Muscle layer of colon (tissue), 2 donors: Measurements from ENCODE around the gene SPATA3.
"Not testable (repeated sequence)": the region's sequence is repeated elsewhere in the genome, so short reads cannot be mapped to it uniquely, and the experiment has no call there.

Source experiments
- H3K27ac ChIP-seq: one replicate; pipeline ENCODE4 v1.7.0; 2013; ENCODE audit warnings: low read depth, mild to moderate bottlenecking, low read length, moderate library complexity
- H3K27me3 ChIP-seq, 2 donors: one replicate each; pipeline ENCODE4 v1.7.0; 2013; ENCODE audit warnings: low read length in 2 of 2, mild to moderate bottlenecking in 2 of 2; ENCODE audit not compliant: insufficient read depth in 2 of 2, control insufficient read depth in 1 of 2
- H3K36me3 ChIP-seq: one replicate; pipeline ENCODE4 v1.7.0; 2013; ENCODE audit warnings: mild to moderate bottlenecking, low read length; ENCODE audit not compliant: insufficient read depth
- H3K4me1 ChIP-seq: one replicate; pipeline ENCODE4 v1.7.0; 2013; ENCODE audit warnings: mild to moderate bottlenecking, low read length; ENCODE audit not compliant: insufficient read depth
- H3K4me3 ChIP-seq, 2 donors: one replicate each; pipeline ENCODE4 v1.7.0; 2013; ENCODE audit warnings: low read length in 2 of 2, low read depth in 1 of 2, mild to moderate bottlenecking in 1 of 2, moderate library complexity in 1 of 2
- H3K9ac ChIP-seq: one replicate; pipeline ENCODE4 v1.7.0; 2013; ENCODE audit warnings: low read length
- H3K9me3 ChIP-seq: one replicate; pipeline ENCODE4 v1.7.0; 2013; ENCODE audit warnings: mild to moderate bottlenecking, low read length
- donor health status: abdominal sarcoma.
- donor health status: Adenocarcinoma of cecum.

The SPATA3 gene

DNA sequence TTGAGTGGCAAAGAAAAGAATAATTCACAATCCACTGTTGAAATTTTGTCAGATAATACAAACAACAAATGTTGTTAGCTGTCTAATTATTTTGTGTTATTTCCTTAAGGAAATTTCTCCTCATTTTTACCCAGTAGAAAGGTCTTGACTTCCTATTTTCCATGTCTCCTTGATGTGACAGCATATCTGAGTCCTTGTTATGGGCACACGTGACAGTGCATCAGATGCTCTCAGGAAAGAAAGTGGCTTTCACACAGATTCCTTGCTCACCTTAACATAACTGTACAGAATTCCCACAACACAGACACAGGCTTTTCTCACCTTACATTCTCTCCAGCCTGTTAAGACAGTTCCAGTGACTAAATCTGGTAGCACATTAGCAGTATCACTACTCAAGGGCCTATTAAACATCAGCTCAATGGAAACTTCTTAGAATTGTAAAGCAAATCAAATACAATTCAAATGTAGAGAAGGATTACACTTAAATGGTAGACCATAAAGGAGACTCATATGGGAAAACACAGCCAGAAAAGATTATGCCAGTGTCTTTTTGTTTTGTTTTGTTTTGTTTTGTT, 40.7 kb upstream of the SPATA3 start:
- Histone ChIP-seq H3K9ac (no peak overlapping the region), H3K36me3 (no peaks in the 10 kb centered on the region), H3K9me3 (no peaks in the 10 kb centered on the region), H3K4me3 (no peak overlapping the region), H3K27ac (no peak overlapping the region), H3K4me1 (no peaks in the 10 kb centered on the region), H3K27me3 (peaks cover 11 to 21% of the 10 kb centered on the region in 2 donors)

DNA sequence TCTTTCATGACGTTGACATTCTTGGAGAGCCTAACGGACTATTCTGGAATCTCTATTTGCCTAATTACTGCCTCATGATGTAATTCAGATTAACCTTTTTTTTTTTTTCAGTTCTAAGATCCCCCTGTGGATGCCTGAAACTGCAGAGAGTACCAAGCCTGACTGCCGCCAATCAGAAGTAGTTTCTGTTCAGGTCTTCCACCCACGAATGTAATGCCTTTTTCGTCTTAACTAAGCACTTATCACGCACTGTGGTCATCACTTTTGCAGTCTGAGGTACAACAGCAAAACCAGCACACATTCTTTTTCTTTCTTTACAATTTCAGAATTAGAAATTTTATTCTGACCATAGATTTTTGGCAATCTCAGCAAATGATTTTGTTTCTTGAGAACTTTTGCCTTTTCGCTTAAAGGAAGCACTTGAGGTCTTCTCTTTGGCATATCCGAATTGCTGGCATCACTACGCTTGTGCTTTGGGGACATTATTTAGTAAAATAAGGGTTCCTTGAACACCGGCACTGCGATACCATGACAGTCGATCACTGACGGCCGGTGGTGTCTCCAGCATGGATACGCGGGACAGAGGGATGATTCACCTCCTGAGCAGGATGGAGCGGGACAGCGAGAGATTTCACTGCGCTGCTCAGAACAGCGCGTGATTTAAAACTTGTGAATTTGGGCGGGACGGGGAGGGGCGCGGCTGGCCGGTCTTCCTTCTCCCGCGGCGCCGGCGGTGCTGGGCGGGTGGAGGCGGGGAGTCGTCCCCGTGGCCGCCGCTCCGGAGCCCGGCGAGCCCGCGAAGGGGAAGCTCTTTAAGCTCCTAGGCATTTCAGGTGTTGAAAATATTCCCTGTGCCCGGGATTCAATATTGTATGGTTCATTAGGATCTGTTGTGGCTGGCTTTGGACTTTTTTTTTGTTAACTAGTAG, 38.8 kb upstream of the SPATA3 start:
- Histone ChIP-seq H3K4me1 (no peaks in the 10 kb centered on the region), H3K4me3 (peak overlapping the region in 1 of 2 donors; percentile 50), H3K27ac (no peak overlapping the region), H3K36me3 (no peaks in the 10 kb centered on the region), H3K27me3 (peaks cover 11 to 21% of the 10 kb centered on the region in 2 donors), H3K9ac (no peak overlapping the region), H3K9me3 (no peaks in the 10 kb centered on the region)

DNA sequence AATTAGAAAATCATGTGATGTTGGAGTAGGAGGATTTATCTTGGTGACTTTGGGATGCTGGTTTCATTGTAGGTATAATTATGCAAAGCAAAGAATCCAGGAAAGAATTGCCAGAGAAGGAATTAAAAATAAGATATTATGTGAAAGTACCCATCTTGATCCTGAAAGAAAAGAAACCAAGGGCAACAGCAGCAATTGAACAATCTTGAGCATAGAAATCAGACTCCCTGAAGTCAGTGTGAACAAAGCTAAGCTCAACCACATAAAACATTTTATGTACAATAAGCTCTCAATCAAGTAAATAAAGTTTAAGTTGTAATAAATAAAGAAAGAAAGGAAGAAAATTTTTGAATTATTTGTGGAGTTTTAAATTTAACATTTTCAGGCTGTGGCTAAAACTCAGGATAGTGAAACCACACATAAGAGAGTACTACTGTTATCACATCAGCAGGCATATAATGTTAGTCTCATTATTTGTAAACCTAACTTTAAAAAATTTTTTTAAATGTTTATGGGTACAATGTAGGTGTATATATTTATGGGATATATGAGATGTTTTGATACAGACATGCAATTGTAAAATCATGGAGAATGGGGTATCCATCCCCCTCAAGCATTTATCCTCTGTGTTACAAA, 38.0 kb upstream of the SPATA3 start:
- peaks cover 11 to 21% of the 10 kb centered on the region in 2 donors for H3K27me3 ChIP-seq
- peak overlapping the region in 1 of 2 donors; percentile 50 for H3K4me3 ChIP-seq
- no peaks in the 10 kb centered on the region for H3K4me1 ChIP-seq
- no peaks in the 10 kb centered on the region for H3K36me3 ChIP-seq
- H3K27ac ChIP-seq = no peak overlapping the region
- H3K9me3 ChIP-seq = no peaks in the 10 kb centered on the region
- H3K9ac ChIP-seq = no peak overlapping the region

DNA sequence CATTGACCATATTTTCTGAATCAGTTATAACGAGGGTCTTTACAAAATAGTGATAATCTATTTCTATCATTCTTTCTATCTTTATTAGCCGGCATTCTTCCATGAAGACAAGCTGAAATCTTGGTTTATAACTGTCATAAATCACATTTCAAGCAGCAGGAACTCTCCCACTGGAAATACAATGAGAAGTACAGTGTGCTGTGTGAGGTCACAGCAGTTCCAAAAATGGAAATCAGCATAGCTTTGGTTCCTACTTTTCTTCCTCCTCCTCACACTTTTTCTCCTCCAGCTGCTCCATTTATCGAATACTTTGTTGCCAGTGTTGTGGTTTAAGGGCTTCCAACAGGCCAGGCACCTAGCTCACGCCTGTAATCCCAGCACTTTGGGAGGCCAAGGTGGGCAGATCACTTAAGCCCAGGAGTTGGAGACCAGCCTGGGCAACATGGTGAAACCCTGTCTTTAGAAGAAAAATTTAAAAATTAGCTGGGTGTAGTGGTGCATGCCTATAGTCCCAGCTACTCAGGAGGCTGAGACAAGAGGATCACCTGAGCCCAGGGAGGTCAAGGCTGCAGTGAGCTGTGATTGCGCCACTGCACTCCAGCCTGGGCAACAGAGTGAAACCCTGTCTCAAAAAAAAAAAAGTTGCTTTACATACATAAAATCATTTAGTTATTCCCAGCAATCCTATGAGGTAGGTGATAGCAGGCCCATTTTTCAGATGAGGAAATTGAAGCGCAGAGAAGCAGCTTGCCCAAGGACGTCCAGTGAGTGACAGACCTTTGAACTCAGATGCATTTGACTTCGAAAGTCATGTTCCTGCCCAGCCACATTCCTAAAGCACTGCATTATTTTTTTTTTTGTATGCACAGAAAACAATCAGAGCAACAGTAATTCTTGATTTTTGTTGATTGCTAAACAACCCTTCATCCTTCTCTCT, 36.8 kb upstream of the SPATA3 start:
- Histone ChIP-seq H3K27ac (no peak overlapping the region), H3K9me3 (no peaks in the 10 kb centered on the region), H3K36me3 (no peaks in the 10 kb centered on the region), H3K27me3 (peaks cover 11 to 21% of the 10 kb centered on the region in 2 donors), H3K9ac (no peak overlapping the region), H3K4me3 (no peak overlapping the region), H3K4me1 (no peaks in the 10 kb centered on the region)

DNA sequence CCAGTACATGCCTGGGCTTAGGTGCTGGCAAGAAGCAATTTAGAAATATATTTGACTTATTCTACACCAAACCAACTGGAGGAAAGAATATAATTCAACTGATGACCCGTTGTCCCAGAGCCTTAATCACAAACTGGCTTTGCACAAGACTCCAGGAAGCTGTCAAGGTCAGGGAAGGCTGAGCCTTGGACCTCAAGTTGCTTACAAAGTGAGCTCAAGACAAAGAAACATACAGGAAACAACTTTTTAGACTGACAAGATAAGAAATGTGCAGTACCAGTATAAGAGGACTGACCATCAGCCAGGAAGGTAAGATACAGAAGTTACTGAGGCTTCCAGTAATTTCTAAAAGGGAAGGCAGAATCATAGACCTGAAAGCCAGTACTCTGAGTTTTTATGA, 35.9 kb upstream of the SPATA3 start:
- H3K4me3 ChIP-seq = no peak overlapping the region
- H3K4me1 ChIP-seq = no peaks in the 10 kb centered on the region
- no peaks in the 10 kb centered on the region for H3K36me3 ChIP-seq
- no peak overlapping the region for H3K27ac ChIP-seq
- H3K9me3 ChIP-seq = no peaks in the 10 kb centered on the region
- H3K9ac ChIP-seq = no peak overlapping the region
- H3K27me3 ChIP-seq = peaks cover 11 to 26% of the 10 kb centered on the region in 2 donors

DNA sequence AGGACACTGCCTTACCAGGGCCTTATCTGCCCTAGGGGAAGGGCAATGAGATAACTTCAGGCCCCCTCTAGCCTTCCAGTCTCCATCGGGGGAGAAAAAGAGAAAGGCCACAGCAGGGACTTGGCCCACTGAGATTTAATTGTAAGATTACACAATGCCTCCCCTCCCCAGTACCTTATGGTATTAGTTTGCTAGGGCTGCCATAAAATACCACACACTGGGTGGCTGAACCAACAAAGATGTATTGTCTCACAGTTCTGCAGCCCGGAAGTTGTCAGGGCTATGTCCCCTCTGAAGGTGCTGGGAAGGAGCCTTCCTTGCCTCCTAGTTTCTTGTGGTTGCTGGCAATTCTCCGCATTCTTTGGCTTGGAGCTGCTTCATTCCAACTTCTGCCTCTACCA, 34.8 kb upstream of the SPATA3 start:
- no peaks in the 10 kb centered on the region for H3K9me3 ChIP-seq
- no peak overlapping the region for H3K9ac ChIP-seq
- H3K4me1 ChIP-seq = no peaks in the 10 kb centered on the region
- peaks cover 11 to 26% of the 10 kb centered on the region in 2 donors for H3K27me3 ChIP-seq
- no peak overlapping the region for H3K4me3 ChIP-seq
- no peaks in the 10 kb centered on the region for H3K36me3 ChIP-seq
- no peak overlapping the region for H3K27ac ChIP-seq

DNA sequence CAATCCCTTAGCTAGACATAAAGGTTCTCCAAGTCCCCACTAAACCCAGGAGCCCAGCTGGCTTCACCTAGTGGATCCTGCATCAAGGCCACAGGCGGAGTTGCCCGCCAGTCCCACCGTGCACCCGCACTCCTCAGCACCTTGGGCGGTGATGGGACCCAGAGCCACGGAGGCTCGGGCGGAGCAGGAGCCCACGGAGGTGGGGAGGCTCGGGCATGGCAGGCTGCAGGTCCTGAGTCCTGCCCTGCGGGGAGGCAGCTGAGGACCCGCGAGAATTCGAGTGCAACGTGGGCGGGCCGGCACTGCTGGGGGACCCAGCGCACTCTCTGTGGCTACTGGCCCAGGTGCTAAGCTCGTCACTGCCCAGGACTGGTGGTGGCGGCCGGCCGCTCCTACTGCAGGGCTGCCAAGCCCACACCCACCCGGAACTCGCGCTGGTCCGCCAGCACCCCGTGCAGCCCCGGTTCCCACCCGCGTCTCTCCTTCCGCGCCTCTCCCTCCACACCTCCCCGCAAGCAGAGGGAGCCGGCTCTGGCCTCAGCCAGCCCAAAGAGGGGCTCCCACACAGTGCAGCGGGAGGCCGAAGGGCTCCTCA, 31.7 kb upstream of the SPATA3 start:
- Histone ChIP-seq H3K27ac (no peak overlapping the region), H3K9ac (no peak overlapping the region), H3K9me3 (no peaks in the 10 kb centered on the region), H3K4me3 (no peak overlapping the region), H3K36me3 (no peaks in the 10 kb centered on the region), H3K27me3 (peaks cover 0 to 9% of the 10 kb centered on the region in 2 donors), H3K4me1 (no peaks in the 10 kb centered on the region)

DNA sequence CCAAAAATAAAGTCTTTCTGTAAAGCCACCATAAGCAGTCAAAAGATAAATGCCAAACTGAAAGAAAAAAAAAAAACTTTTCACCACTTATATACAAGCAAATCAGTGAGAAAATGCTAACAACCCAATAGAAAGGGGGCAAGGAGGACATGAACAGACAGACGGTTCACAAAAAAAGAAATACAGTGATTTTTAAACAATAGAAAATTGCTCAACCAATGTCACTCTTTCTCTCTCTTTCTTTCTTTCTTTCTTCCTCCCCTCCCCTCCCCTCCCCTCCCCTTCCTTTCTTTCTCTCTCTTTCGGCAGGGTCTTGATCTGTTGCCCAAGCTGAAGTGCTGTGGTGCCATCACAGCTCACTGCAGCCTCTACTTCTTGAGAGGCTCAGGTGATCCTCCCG, 28.8 kb upstream of the SPATA3 start:
- Histone ChIP-seq H3K36me3 (no peaks in the 10 kb centered on the region), H3K27ac (no peak overlapping the region), H3K4me3 (no peak overlapping the region), H3K9ac (no peak overlapping the region), H3K27me3 (peaks cover 0 to 4% of the 10 kb centered on the region in 2 donors), H3K4me1 (no peaks in the 10 kb centered on the region), H3K9me3 (no peaks in the 10 kb centered on the region)

DNA sequence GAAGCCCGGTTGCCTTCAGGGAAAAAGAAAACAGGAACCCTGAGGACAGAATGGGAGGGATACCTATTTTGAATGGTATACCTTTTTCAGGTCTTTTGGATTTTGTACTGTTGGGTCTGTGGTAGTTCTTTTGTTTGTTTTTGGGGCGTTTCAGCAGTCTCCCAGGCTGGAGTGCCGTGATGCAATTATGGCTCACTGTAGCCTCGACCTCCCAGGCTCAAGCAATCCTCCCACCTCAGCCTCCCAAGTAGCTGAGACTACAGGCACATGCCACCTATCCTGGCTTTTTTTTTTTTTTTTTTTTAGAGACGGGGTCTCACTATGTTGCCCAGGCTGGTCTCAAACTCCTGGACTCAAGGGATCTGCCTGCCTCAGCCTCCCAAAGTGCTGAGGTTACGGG, 27.6 kb upstream of the SPATA3 start:
- H3K9ac ChIP-seq, H3K27ac ChIP-seq, H3K4me1 ChIP-seq, H3K4me3 ChIP-seq, H3K36me3 ChIP-seq, H3K27me3 ChIP-seq, H3K9me3 ChIP-seq: not testable (repeated sequence)

DNA sequence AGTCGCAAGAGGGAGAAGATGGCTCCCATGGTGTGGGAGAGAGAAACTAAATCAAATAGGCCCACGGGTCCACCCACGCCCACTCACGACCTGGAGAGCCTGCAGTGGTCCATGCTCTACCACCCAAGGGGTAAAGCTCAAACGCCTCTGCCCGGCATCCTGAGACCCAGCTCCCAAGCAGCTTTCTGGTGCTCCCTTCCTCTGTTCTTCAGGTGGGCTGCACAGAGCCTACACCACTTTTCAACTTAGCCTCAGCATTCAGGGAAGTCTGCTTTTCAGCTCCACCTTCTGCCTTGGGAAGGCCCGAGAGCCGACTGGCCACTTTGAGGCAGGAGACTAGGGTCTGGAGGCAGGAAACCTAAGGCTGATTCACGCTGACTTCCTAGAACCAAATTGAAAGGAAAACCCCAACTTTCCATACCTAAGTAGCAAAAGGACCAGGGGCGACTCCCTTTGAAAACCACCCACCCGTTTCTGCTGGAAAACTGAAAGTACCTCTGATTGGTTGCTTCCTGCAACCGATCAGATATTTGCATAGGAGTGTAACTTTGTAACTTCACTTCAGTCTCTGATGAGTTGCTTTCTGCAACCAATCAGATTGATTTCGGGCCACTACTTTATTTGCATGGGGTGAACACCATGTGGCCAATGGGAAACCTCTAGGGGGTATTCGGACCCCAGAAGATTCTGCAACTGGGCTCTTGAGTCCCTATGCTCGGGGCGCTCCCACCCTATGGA, 26.8 kb upstream of the SPATA3 start:
- Histone ChIP-seq H3K9ac (no peak overlapping the region), H3K4me1 (no peaks in the 10 kb centered on the region), H3K27me3 (peaks cover 0 to 4% of the 10 kb centered on the region in 2 donors), H3K9me3 (no peaks in the 10 kb centered on the region), H3K36me3 (no peaks in the 10 kb centered on the region), H3K4me3 (no peak overlapping the region), H3K27ac (no peak overlapping the region)
